ENCODE data around the gene OCRL. TPM values are rescaled to one million over a fixed set of nuclear protein-coding genes. Genes with fewer than 3 reads are reported as not detected.
A peak's percentile ranks its signal among the peaks of the same experiment; 100 is the strongest.
"Not testable (repeated sequence)": the region's sequence is repeated elsewhere in the genome, so short reads cannot be mapped to it uniquely, and the experiment has no call there.

OCRL gene
- total RNA-seq, 1 donor from 2014 or later = 14.8 TPM

GRCh38 chrX:129540722-129541184 lies 694 bp downstream of the OCRL start:
- no peak for DNase-seq

DNA sequence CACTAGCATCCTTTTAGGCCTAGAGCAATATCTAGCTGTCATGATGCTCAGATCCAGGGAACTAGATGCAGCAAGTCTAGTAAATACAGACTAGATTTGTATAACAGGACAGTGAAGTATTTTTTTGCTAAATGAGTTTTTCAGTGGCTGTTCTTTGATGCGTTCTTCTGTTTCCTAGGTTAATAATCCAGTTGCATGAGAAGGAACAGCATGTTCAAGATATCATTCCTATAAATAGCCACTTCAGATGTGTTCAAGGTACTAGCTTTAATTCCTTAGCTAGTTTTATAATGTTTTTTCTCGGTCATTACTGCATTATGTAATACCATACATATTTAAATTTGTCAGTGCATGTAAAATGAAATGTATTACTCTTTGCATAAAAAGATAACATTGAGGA lies 4.7 kb downstream of the OCRL start:
- no peak for DNase-seq

DNA sequence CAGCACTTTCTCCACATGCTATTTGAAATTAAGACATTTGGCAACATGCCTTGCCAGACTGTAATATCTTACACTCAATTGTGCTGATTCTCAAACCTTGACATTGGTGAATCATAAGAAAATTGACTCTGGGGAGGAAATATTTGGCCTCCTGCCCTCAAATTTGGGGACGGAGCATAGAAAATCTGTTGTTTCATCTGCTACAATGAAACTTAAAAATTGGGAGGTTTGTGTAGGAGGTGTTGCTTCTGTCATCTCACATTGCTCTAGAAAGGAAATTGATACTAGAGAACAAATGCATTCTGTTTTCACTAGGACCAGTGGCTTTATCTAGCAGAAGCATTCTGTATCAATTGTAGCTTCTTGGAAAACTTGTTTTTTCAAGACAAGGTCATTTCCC lies 5.3 kb downstream of the OCRL start:
- DNase-seq = no peak

- no peak for DNase-seq
Measured at GRCh38 chrX:129549124-129549523, 9.1 kb downstream of the OCRL start.

- DNase-seq = no peak
Measured at GRCh38 chrX:129553619-129554288, 13.7 kb downstream of the OCRL start.

DNA sequence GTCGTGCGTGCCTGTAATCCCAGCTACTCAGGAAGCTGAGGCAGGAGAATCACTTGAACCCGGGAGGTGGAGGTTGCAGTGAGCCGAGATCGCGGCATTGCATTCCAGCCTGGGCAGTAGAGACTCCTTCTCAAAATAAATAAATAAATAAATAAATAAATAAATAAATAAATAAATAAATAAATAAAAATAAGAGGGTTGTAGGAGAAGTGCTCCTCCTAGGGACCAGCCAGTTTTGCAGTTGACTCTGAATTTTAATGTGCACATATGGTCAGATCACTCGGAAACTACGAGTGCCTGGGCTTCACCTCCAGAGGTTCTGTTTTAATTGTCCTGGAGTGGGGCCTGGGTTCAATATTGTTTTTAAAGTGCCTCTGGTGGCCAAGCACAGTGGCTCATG lies 14.8 kb downstream of the OCRL start:
- DNase-seq = not testable (repeated sequence)

DNA sequence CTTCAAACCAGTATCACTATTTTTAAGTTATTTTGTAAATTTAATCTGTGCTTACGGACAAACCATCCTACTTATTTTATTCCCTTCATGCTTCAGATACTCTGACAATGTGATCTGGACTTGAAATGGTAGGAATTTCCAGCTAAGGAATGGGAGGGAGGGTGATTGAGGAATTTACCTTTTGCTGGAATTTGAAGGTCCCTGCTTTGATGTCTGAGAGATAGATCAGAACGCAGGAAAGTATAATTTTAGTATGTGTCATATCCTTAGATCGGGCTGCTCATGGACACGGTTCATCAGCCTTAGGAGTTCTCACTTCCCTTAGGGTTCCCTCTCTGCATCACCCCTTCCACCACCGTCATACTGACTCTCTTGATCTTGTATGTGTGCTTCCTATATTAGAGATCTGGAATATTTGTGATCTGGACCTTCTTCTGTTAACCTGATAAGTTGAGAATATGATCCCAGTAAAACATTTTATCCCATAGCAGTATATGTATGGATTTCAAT lies 16.8 kb downstream of the OCRL start:
- no peak for DNase-seq

DNA sequence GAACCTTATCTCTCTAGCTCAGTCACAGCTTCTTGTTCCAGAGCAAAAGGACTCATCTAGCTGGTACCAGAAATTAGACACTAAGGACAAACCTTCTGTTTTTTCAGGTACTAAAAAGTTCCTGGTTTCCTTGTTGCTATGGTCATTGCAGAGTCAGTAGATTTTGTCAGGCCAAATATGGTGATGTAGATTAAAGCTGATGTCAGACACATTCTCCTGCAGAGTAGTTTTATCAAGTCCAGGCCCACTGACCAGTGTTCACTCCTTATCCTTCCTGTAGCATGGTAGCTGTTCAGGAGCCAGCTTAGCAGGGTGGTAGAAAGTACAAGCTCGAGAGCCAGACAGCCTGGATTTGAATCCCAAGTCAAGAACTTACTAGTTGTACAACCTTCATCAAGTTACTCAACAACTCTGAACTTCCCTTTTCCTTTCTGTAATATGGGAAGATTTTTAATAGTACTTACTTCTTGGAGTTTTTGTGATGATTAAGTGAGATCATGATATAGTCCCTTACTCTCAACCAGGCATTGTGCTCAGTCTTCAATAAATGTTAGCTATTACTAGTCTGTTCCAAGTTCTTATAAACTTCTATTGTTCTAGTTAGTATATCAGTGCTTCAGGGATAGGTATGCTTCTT lies 17.9 kb downstream of the OCRL start:
- DNase-seq = no peak

- DNase-seq = peak; percentile 0
Measured at GRCh38 chrX:129559783-129560182, 19.7 kb downstream of the OCRL start.

DNA sequence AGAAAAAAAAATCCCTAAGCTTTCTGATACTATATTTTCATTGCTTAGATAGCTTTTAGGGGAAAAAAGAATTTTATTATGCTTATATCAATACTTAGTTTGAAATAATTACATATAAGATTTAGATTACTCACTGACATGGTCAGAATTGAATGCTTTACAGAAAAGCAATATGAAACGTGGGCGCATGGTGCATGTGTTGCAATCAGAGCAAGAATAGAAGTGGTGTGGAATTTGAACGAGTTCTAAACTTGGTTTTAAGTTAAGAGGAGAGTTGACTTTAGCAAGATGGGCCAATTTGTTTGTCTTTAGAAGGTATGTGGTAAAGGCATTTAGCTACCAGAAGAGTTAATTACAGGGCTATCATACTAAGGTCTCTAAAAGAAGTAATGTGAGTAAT lies 21.4 kb downstream of the OCRL start:
- DNase-seq = no peak

DNA sequence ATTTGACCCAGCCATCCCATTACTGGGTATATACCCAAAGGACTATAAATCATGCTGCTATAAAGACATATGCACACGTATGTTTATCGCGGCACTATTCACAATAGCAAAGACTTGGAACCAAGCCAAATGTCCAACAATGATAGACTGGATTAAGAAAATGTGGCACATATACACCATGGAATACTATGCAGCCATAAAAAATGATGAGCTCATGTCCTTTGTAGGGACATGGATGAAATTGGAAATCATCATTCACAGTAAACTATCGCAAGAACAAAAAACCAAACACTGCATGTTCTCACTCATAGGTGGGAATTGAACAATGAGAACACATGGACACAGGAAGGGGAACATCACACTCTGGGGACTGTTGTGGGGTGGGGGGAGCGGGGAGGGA lies 24.3 kb downstream of the OCRL start:
- not testable (repeated sequence) for DNase-seq

GRCh38 chrX:129565046-129565650 lies 25.1 kb downstream of the OCRL start:
- DNase-seq = no peak

DNA sequence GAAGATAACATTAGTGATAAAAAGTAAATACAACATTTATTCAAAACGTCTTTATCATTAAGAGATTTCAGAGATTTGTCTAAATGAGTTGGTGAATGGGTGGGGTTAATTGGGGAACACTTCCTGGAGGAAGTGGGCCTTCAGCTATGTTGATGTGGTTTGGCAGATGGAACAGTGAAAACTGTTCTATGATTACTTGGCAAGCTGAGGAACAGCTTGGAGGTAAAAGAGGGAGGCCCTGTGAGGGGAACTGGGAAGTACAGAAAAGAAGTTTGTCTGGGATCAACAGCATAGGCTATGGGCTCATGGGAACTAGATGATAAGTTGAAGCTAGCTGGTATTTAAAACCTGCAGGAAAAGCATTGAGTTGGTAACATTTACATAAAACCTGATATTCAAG lies 26.0 kb downstream of the OCRL start:
- peak; percentile 28 for DNase-seq

DNA sequence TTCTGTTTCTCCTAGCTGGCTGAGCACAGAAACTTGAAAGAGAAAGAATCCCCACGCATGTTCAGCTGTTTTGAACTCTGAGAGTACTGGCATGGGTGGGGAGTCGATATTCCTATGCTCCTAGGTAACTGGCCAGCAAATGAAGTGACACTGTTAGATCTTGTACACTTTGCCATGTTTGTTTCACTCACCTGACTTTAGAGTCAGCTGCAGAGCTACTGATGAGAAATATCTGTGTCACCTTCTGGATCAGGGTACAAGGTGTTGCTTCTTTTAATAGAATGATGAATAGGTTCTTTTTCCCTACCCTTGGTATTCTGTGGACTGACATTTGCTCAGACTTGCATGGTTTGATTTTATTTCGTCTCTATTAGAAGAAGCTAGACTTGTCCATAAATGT lies 28.3 kb downstream of the OCRL start:
- no peak for DNase-seq

DNA sequence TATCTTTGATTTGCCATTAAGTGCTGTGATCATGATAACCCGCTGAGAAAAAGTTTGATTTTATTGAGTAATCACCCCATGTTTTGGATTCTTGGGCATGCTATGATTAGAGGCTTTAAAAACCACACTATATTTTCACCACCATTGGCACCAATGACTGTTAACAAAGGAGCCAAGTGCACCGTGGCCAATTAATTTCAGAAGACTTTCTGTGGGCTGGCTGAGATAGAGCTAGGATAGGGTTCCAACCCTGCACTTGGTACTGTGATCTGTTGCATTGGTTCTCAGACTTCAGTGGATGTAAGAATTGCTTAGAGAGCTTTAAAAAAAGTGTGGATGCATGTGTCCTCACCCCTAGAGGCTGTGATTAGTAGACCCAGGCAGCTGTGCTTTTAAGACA lies 32.4 kb downstream of the OCRL start:
- no peak for DNase-seq

- not testable (repeated sequence) for DNase-seq
Measured at GRCh38 chrX:129573652-129574051, 33.6 kb downstream of the OCRL start.

GRCh38 chrX:129574214-129574613 lies 34.2 kb downstream of the OCRL start:
- no peak for DNase-seq

DNA sequence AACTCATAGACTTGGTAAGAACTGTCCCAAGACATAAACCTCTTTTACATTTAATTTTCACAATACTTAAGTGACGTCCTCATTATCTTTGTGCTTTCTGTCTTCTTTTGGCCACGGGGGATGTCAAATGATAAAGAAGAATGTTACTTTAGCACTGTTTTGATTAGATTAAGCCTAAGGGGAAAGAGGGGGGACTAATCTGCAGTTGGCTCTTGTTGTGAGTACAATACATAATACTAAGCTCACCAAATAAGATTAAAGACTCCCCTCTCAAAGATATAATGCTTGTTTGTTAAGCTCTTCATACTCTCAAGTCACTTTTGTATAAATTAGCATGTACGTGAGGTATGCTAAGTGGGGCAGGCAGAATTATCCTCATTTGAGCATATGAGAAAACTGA lies 36.5 kb downstream of the OCRL start:
- DNase-seq = no peak

GRCh38 chrX:129577473-129577872 lies 37.4 kb downstream of the OCRL start:
- peak; percentile 24 for DNase-seq

GRCh38 chrX:129577877-129578276 lies 37.8 kb downstream of the OCRL start:
- no peak for DNase-seq

DNA sequence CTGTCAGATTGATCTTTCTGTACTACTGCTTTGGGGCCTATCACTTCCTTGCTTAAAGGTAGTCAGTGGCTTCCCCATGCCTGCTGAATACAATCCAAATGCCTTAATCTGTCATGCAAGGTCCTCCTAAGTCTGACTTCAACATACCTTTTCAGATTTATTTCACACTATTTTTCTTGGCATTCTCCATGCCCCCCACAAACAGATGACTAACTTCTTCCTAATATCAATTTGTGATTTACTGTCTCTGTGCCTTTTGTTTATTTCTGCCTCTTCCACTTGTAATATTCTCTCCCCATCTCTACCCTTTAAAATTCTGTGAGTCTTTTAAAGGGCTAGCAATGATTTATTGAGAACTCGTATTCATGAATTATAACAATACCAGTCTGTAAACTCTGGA lies 41.8 kb downstream of the OCRL start:
- no peak for DNase-seq

DNA sequence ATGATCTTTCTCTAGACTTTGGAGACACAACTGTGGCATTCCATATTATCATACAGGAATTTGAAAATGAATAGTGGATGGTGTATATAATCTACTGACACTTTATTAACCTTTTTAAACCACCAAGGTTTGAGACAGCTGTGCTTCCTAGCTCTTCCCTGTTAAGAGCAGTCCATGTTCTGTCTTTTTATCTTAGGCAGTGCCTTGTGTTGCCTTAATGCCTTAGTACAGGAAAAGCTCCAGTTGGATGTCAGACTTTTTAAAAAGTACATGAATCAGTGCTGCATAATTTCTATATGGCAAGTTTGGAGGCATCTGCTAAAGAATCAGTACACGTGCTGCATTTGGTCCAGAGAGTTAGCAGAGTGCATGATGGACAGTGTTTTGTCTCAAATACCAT lies 45.1 kb downstream of the OCRL start:
- no peak for DNase-seq

DNA sequence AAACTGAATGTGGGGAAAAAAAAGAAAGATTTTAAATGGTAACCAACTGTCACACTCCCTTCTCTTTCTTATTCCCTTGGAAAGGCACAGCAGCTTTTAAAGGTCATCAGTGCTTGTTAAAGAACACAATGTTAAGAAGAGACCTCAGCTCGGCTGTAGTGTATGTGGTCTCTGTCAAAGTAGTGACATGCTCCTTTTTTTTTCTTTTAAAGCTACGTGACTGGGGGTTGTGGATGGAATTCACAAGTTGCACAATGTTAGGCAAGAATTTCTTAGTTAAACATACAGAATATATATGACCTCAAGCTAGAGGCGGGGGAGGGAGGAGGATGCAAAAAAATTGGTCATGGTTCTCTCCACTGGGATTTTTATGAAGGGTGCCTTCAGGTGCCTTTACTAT lies 45.6 kb downstream of the OCRL start:
- no peak for DNase-seq

DNA sequence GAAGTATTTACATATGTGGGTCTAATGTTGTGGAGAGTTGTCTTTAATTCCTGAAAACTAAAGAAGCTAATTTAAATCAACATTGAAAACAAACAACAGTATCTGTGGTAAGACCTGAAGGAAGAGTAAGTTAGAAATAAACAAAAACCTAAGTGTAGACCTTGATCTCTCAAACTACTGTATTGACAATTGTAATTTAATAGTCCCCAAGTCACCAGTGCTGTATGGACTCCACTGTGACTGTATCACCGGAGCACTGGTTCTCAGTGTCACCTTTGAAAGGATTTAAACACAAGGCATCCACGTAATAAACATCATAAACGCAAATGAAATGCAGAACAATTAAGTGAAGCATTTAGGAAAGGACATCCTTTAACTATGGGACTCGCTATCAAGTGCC lies 46.4 kb downstream of the OCRL start:
- DNase-seq = no peak

Data from skin of body (tissue), 2 donors.